ENCODE measurements around the gene DUSP14. TPM values are rescaled to one million over a fixed set of nuclear protein-coding genes. Genes with fewer than 3 reads are reported as not detected.

DUSP14 gene
- total RNA-seq, 1 donor: 5.0 TPM

- no peaks in the 10 kb centered on the region for H3K27me3 ChIP-seq (ENCODE audit: insufficient read depth, low read length)
- H3K4me1 ChIP-seq (ENCODE audit: insufficient read depth, low read length): no peaks in the 10 kb centered on the region
- no peak overlapping the region for H3K4me3 ChIP-seq (ENCODE audit: low read length)
- no peaks in the 10 kb centered on the region for H3K9me3 ChIP-seq (ENCODE audit: low read depth, low read length)
Measured at GRCh38 chr17:37476431-37477120, 13.1 kb upstream of the DUSP14 start.

- H3K4me1 ChIP-seq (ENCODE audit: insufficient read depth, low read length): no peaks in the 10 kb centered on the region
- H3K4me3 ChIP-seq (ENCODE audit: low read length): no peak overlapping the region
- no peaks in the 10 kb centered on the region for H3K27me3 ChIP-seq (ENCODE audit: insufficient read depth, low read length)
- no peaks in the 10 kb centered on the region for H3K9me3 ChIP-seq (ENCODE audit: low read depth, low read length)
Measured at GRCh38 chr17:37478187-37478586, 11.5 kb upstream of the DUSP14 start.

DNA sequence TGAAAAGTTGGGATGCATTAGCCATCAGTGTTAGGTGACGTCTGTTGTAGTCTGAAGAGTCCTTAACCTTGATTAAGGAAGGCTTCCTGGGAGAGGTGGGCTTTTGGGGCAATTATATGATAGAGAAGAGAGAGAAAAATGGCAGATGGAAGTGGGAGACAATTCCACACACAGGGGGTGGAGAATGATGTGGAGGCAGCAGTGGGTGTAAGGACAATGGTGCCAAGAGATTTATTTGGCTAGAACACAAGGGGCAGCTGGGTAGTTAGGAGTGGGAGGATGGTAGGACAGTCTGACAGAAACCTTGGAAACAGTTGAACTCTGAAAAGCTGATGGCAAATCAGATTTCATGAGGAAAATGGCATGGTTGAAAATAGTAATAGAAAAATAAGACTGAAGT is 10.7 kb upstream of the DUSP14 start:
- no peaks in the 10 kb centered on the region for H3K9me3 ChIP-seq (ENCODE audit: low read depth, low read length)

GRCh38 chr17:37480427-37480826 is 9.3 kb upstream of the DUSP14 start:
- no peaks in the 10 kb centered on the region for H3K27me3 ChIP-seq (ENCODE audit: insufficient read depth, low read length)
- H3K4me1 ChIP-seq (ENCODE audit: insufficient read depth, low read length): no peaks in the 10 kb centered on the region
- H3K4me3 ChIP-seq (ENCODE audit: low read length): no peak overlapping the region

More for the DNA sequence above, 10.7 kb upstream of the DUSP14 start:
- Histone ChIP-seq H3K4me1 (ENCODE audit: insufficient read depth, low read length) (no peaks in the 10 kb centered on the region), H3K27me3 (ENCODE audit: insufficient read depth, low read length) (no peaks in the 10 kb centered on the region), H3K4me3 (ENCODE audit: low read length) (no peak overlapping the region)

DNA sequence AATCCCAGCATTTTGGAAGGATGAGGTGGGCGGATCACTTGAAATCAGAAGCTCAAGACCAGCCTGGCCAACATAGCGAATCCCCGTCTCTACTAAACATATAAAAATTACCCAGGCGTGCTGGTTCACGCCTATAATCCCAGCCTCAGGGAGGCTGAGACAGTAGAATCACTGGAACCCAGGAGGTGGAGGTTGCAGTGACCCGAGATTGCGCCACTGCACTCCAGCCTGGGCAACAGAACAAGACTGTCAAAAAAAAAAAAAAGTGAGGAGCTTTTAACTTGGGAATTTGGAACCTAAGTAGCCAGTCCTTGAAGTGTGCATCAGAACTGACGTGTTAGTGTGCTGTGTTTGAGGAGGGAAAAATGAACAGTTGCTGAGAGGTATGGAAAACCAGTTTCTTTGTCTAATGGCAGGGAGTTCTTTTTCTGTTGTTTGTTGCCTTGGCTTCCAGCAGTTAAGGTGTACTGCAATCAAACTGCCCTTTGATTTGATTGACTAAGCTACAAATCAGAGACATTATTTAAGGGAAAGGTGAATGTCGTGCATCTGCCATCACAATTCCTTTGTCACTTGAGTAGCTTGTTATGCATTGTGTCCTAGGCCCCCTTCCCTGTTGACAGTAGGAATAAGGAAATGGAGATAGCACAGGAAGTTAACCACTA is 8.6 kb upstream of the DUSP14 start:
- Histone ChIP-seq H3K27me3 (ENCODE audit: insufficient read depth, low read length) (no peaks in the 10 kb centered on the region), H3K9me3 (ENCODE audit: low read depth, low read length) (no peaks in the 10 kb centered on the region), H3K4me3 (ENCODE audit: low read length) (no peak overlapping the region), H3K4me1 (ENCODE audit: insufficient read depth, low read length) (no peaks in the 10 kb centered on the region)

More at GRCh38 chr17:37480427-37480826, 9.3 kb upstream of the DUSP14 start:
- H3K9me3 ChIP-seq (ENCODE audit: low read depth, low read length): no peaks in the 10 kb centered on the region

DNA sequence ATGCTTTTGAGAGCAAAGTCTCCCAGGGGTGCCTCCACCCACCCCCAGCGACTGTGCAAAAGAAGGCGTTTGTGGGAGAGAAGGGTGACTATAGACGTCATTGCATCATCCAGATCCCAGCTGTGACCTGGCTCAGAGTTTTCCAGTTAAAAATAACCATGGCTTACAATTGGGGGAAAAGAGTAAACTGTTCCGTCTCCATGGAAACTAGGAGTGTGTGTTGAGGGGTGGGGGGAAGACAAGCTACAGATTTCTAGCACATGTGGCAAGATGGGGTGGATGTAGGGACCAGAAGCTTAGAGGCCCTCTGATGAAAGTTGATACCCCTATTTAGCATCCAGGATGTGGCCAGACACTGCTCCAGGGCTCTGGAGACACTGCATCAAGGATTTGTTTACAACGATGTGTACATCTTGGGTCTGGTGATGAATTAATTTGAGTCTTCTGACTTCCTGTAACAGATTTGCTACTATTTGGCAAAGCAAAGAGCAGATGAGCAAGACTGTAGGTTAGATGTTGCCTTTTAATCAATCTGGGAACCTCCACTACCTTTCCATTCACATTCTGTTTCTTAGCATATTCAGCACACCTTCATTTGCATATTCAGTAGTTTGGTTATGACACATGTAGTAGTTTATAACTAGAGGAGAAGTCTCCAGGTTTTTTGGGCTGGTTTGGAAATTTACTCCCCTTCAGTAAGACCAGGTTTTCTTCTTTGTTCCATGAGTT is 6.2 kb upstream of the DUSP14 start:
- Histone ChIP-seq H3K9me3 (ENCODE audit: low read depth, low read length) (no peaks in the 10 kb centered on the region), H3K4me1 (ENCODE audit: insufficient read depth, low read length) (peaks cover 5% of the 10 kb centered on the region), H3K4me3 (ENCODE audit: low read length) (no peak overlapping the region), H3K27me3 (ENCODE audit: insufficient read depth, low read length) (no peaks in the 10 kb centered on the region)

GRCh38 chr17:37485938-37486570 is 3.6 kb upstream of the DUSP14 start:
- Histone ChIP-seq H3K9me3 (ENCODE audit: low read depth, low read length) (no peaks in the 10 kb centered on the region), H3K27me3 (ENCODE audit: insufficient read depth, low read length) (peaks cover 8% of the 10 kb centered on the region), H3K4me1 (ENCODE audit: insufficient read depth, low read length) (peaks cover 25% of the 10 kb centered on the region), H3K4me3 (ENCODE audit: low read length) (no peak overlapping the region)

DNA sequence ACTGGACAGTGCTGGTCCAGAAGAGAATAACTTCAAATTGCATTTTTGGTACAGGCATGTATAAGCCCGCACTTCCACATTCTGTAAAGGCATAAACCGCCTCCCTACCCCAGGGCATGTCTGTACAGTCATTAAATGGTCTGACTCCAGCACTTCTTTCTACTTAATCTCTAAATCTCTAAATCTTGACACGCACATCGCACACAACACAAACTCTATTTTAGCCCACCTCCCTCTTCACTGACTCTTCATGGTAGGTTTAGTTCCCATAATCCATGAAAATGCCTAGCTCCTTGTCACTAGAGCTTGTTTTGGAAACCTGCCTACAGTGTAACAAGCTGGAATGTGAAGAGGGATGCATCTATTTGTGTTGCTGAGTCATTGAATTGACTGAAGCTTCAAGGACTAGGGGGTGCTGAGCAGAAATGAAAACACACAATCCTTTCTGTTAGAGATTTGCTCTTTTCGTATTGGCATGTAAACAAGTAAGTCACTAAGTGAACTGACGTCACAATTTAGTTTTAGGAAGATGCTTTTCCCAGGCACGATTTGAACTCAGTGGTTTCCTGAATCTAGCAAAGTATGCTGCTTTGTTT is 1.6 kb upstream of the DUSP14 start:
- Histone ChIP-seq H3K4me3 (ENCODE audit: low read length) (no peak overlapping the region), H3K9me3 (ENCODE audit: low read depth, low read length) (no peaks in the 10 kb centered on the region), H3K27me3 (ENCODE audit: insufficient read depth, low read length) (peaks cover 8% of the 10 kb centered on the region), H3K4me1 (ENCODE audit: insufficient read depth, low read length) (peaks cover 29% of the 10 kb centered on the region)

- Histone ChIP-seq H3K9me3 (ENCODE audit: low read depth, low read length) (no peaks in the 10 kb centered on the region), H3K4me3 (ENCODE audit: low read length) (peak overlapping the region; percentile 52), H3K4me1 (ENCODE audit: insufficient read depth, low read length) (peaks cover 29% of the 10 kb centered on the region), H3K27me3 (ENCODE audit: insufficient read depth, low read length) (peaks cover 8% of the 10 kb centered on the region)
Measured at GRCh38 chr17:37488607-37489196, 989 bp upstream of the DUSP14 start.

DNA sequence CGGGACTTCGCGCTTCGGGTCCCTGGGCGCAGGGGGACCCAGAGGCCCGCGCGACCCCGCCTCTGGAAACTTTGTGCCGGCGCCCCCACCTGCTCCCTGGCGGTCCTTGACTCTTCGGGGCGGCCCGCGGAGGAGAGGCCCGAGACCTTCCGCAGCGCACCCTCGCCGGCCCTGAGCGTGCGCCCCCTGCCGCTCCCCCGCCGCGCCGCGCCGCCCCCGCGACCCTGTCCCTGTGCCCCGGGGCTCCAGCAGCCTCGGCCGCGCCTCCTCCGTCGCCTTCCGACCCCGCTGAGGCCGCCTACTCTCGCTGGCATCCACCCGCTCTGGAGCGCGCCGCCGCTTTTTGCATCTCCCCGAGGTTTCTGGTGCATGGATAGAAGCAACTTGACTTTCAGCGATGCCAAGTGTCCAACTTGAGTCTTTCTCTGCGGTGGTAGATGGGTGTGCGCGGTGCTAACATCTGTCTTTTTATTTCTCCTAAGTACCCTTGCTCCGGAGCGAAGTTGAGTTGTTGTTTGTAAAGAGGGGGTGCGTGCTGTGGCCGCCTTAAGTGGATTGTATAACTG is 414 bp downstream of the DUSP14 start:
- Histone ChIP-seq H3K27me3 (ENCODE audit: insufficient read depth, low read length) (peaks cover 8% of the 10 kb centered on the region), H3K4me1 (ENCODE audit: insufficient read depth, low read length) (peaks cover 29% of the 10 kb centered on the region), H3K4me3 (ENCODE audit: low read length) (peak overlapping the region; percentile 32), H3K9me3 (ENCODE audit: low read depth, low read length) (no peaks in the 10 kb centered on the region)

- Histone ChIP-seq H3K4me3 (ENCODE audit: low read length) (peak overlapping the region; percentile 32), H3K27me3 (ENCODE audit: insufficient read depth, low read length) (peaks cover 8% of the 10 kb centered on the region), H3K9me3 (ENCODE audit: low read depth, low read length) (no peaks in the 10 kb centered on the region), H3K4me1 (ENCODE audit: insufficient read depth, low read length) (peaks cover 29% of the 10 kb centered on the region)
Measured at GRCh38 chr17:37490638-37491614, 1.2 kb downstream of the DUSP14 start.

- H3K9me3 ChIP-seq (ENCODE audit: low read depth, low read length): no peaks in the 10 kb centered on the region
- no peak overlapping the region for H3K4me3 ChIP-seq (ENCODE audit: low read length)
- H3K4me1 ChIP-seq (ENCODE audit: insufficient read depth, low read length): peaks cover 29% of the 10 kb centered on the region
- H3K27me3 ChIP-seq (ENCODE audit: insufficient read depth, low read length): peaks cover 8% of the 10 kb centered on the region
Measured at GRCh38 chr17:37492167-37492566, 2.5 kb downstream of the DUSP14 start.

- H3K4me3 ChIP-seq (ENCODE audit: low read length): no peak overlapping the region
- H3K9me3 ChIP-seq (ENCODE audit: low read depth, low read length): no peaks in the 10 kb centered on the region
- H3K27me3 ChIP-seq (ENCODE audit: insufficient read depth, low read length): peaks cover 8% of the 10 kb centered on the region
- peaks cover 24% of the 10 kb centered on the region for H3K4me1 ChIP-seq (ENCODE audit: insufficient read depth, low read length)
Measured at GRCh38 chr17:37493249-37494027, 3.7 kb downstream of the DUSP14 start.
